IPS DF 4.7 (cell line): Measurements from ENCODE around the gene MYO9A.
"Not testable (repeated sequence)": the region's sequence is repeated elsewhere in the genome, so short reads cannot be mapped to it uniquely, and the experiment has no call there.

Experiments used
- DNase-seq: peaks from one replicate; pipeline ENCODE4 v3.0.0-alpha.2; 2013; ENCODE audit warnings: low spot score; ENCODE audit errors: extremely low read depth

Gene MYO9A

DNA sequence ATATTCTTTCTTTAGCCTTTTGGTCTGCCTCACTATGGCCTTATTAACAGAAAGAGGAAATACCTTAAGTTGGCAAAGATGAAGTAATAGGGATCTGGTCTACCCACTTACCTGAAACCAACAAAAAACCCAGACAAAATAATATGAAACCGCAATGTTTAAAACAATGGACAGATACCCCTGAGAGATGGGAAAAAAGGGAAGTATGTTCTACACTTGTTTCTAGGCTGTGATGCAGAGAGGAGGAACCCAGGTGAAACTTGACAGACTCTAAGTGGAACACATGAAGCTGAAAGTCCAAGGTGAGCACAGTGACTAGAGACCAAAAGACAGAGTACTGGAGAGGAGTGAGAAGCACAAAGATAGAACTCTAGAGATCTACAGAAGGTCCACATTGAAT lies 229.2 kb downstream of the MYO9A start:
- DNase-seq = no peak

- DNase-seq = no peak
Observed at GRCh38 chr15:71885390-71885789, 232.6 kb downstream of the MYO9A start.

GRCh38 chr15:71883447-71883846 lies 234.5 kb downstream of the MYO9A start:
- no peak for DNase-seq

DNA sequence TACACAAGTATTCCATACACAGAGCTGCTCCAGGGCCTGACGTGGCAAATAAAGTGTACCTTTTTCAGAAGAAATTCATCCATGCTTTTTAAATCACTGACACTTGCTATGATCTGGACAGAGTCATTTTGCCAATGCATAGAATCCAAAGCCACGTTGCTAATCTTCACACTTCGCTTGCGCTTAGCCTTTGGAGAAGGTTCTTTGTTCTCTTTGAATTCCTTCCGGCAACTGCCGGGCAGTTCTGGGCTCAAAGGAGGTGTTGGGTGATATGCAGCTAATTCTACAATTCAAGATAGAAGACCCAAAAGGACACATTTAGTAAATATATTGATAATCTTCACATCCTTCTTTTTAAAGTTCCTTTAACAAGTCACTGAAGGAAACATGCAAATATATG lies 237.7 kb downstream of the MYO9A start:
- no peak for DNase-seq

- DNase-seq = no peak
Observed at GRCh38 chr15:71874245-71874644, 243.7 kb downstream of the MYO9A start.

- not testable (repeated sequence) for DNase-seq
Observed at GRCh38 chr15:71858232-71858631, 259.7 kb downstream of the MYO9A start.

DNA sequence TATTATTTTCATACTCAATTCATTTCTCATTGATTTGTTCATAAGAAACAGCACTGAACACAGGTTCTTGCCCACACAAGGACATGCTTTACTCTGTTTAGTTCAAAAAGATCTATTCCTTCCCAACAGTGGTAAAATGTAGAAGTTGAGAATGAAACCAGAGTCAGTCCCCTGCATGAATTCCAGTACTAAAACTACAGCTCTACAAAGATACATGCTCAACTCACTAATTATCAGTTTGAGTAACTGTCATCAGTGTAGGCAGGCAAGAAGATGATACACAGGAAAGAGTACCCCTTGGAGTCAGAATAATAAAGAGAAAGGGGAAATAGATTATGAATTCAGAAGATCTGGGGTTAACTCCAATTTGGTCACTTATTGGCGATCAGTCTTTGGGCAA lies 264.4 kb downstream of the MYO9A start:
- DNase-seq = no peak

DNA sequence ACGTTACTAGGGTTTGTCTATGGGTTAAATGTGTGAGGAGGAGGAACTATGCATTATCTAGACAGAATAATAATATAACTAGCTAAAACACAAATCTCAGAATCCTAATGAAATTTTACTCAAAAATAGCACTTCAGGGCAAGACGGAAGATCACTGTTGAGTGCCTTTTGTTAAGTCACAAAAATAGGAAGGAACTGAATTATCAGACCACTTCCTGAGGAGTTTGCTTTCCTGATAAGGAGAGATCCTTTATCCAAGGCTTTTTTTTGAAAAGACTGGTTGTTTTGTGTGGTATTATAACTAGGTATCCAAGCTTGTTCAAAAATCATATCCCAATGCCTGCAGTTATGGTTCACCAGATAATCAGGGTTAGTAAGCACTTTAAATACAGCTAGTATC lies 273.0 kb downstream of the MYO9A start:
- no peak for DNase-seq

GRCh38 chr15:71841563-71841962 lies 276.4 kb downstream of the MYO9A start:
- no peak for DNase-seq

DNA sequence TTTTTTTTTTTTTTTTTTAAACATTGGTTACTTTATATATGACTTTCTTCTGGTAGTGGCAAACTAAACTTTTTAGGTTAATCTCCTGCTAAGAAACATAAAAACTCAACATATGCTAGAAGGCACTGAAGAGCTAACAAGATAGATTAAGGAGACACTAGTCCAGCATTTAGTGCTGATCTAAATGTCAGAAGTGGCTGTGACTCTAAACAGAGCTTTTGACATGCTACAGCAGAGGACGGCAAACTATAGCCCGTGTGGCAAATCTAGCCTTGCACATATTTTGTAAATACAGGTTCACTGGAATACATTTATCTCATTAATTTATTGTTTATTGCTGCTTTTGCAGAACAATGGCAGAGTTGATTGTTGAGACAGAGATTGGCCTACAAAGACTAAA lies 287.0 kb downstream of the MYO9A start:
- no peak for DNase-seq

DNA sequence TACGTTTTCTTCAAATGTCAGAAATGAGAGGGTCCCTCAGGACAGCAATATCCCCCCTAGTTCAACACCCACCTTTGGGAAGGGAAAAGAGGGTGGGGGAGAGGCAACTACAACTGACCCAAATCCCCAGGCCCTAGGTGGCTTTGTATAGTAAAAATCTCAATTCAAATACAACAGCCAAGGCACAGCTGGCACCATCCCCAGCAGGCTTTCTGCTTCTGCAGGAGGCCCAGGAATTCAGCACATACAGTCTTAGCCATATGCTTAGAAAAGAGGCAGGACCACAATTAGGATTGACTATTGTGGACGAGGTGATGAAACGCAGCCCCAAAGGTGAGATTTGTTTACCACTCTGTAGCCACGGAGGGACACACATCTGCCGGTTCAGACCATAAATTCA lies 291.8 kb downstream of the MYO9A start:
- no peak for DNase-seq

DNA sequence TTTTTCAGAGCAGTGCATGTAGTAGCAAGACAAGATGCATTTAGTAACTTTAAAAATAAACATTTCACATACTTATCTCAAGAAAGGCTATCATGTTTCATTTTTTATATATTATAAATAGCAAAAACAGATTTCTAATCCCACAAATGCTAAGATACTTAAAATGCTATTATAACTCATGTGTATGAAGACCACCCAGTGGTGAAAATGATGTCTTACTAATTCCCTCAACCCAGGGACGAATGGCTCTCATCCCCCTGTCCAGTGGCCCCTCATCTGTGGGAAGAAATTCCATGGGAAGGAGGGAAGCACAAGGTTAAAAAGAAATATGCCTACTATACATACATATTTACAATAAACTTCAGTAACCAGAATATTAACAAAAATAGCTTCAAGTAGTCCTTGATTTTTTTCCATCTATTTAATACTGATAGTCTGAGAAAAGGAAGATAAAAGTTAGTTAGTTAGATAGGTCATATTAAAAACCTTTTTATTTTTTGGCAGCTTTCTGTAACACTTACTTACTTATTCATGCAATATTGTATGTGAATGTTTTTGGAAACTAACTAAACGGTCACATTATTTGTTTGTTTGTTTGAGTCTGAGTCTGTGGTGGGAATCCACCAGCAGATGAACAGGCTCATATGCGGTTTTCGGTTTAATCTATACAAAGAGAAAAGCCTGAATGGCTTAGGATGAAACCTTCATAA lies 292.8 kb downstream of the MYO9A start:
- DNase-seq = no peak

- DNase-seq = no peak
Observed at GRCh38 chr15:71823801-71824200, 294.1 kb downstream of the MYO9A start.

- DNase-seq = no peak
Observed at GRCh38 chr15:71822890-71823630, 294.9 kb downstream of the MYO9A start.

DNA sequence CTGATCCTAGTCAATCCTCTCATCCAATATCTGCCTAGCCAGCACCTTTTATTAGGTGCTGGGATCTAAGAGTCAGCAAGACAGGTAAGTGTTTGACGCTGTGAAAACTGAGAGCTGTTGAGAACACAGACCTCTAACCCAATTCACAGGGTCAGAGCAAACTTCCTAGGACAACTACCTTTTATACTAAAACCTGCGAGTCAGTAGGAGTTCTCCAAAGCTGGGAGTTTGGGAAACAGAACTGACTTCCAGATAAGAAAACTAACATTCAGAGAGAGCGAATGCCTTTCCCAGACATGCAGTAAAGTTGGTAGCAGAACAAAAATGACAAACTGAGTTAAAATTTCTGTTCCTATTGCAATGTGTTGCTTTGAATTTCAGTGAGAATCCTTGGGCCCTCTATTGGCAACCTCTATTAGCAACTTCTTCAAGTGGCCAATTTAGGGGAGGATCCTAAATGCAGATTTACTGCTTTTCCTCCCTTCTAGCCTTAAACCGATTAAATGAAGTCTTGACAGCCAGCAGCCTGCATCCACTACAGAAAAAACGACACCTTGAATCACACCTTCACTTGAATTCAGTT lies 296.3 kb downstream of the MYO9A start:
- no peak for DNase-seq

- no peak for DNase-seq
Observed at GRCh38 chr15:71820127-71820526, 297.8 kb downstream of the MYO9A start.

- DNase-seq = no peak
Observed at GRCh38 chr15:71817351-71817750, 300.6 kb downstream of the MYO9A start.

- no peak for DNase-seq
Observed at GRCh38 chr15:71815301-71815700, 302.6 kb downstream of the MYO9A start.

GRCh38 chr15:71813723-71814470 lies 304.1 kb downstream of the MYO9A start:
- no peak for DNase-seq

DNA sequence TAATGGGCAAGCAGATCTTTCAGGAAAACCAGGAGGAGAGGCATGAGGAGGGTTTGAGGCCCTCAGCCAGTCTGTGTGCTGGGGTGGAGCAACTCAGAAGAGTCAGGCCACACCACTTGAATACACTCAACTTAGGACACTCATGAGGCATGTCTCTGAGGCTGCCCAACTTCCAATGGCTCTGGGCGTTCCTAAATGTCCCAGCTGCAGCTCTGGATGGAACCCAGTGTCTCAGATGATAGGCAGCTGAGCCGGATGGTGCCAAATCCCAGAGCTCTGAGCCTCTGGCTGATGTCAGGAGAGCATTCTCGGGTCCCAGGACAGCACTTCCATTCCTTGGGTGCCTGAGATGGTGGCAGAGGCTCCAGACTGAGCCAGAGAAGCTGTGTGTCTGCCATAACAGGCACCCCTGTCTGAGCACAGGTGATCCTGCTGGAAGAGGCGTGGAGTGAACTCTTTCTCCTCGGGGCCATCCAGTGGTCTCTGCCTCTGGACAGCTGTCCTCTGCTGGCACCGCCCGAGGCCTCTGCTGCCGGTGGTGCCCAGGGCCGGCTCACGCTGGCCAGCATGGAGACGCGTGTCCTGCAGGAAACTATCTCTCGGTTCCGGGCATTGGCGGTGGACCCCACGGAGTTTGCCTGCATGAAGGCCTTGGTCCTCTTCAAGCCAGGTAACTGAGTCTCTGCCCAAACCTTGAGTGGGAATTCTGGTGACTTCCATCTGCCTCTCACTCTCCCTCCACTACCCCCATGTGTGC lies 304.8 kb downstream of the MYO9A start:
- DNase-seq = no peak
